DMS 273 (cell line): ENCODE data around the gene BCDIN3D.
"Not testable (repeated sequence)": the region's sequence is repeated elsewhere in the genome, so short reads cannot be mapped to it uniquely, and the experiment has no call there.

Source experiments
- DNase-seq: peaks from one replicate; lab custom pipeline; 2025; ENCODE audit not compliant: unreplicated experiment; lab: John Stamatoyannopoulos, UW

Gene BCDIN3D

GRCh38 chr12:49877066-49877465, 34.2 kb upstream of the BCDIN3D start:
- DNase-seq, result no peak

- DNase-seq, result no peak
These were observed 33.2 kb upstream of the BCDIN3D start for GRCh38 chr12:49876070-49876469.

- no peak for DNase-seq
These were observed 32.3 kb upstream of the BCDIN3D start for GRCh38 chr12:49875115-49875720.

GRCh38 chr12:49874142-49874897, 31.4 kb upstream of the BCDIN3D start:
- DNase-seq, result peak; percentile 39

- peak; percentile 21 for DNase-seq
These were observed 30.5 kb upstream of the BCDIN3D start for GRCh38 chr12:49873361-49873934.

- DNase-seq, result peak; percentile 37
These were observed 29.9 kb upstream of the BCDIN3D start for GRCh38 chr12:49872781-49873181.

GRCh38 chr12:49872381-49872780, 29.5 kb upstream of the BCDIN3D start:
- no peak for DNase-seq

- not testable (repeated sequence) for DNase-seq
These were observed 28.9 kb upstream of the BCDIN3D start for GRCh38 chr12:49871811-49872251.

- no peak for DNase-seq
These were observed 28.3 kb upstream of the BCDIN3D start for GRCh38 chr12:49871263-49871561.

GRCh38 chr12:49870501-49871262, 27.8 kb upstream of the BCDIN3D start:
- DNase-seq, result no peak

- no peak for DNase-seq
These were observed 27.1 kb upstream of the BCDIN3D start for GRCh38 chr12:49869816-49870500.

GRCh38 chr12:49868952-49869815, 26.3 kb upstream of the BCDIN3D start:
- DNase-seq, result peak; percentile 99

GRCh38 chr12:49868449-49868848, 25.5 kb upstream of the BCDIN3D start:
- DNase-seq, result no peak

- DNase-seq, result peak; percentile 59
These were observed 24.9 kb upstream of the BCDIN3D start for GRCh38 chr12:49867570-49868341.

- DNase-seq, result peak; percentile 82
These were observed 24.1 kb upstream of the BCDIN3D start for GRCh38 chr12:49866859-49867569.

GRCh38 chr12:49865782-49866135, 22.9 kb upstream of the BCDIN3D start:
- DNase-seq, result no peak

GRCh38 chr12:49865109-49865781, 22.3 kb upstream of the BCDIN3D start:
- no peak for DNase-seq

GRCh38 chr12:49864798-49865090, 21.8 kb upstream of the BCDIN3D start:
- peak; percentile 70 for DNase-seq
